Activated naive CD8-positive, alpha-beta T cell treated with anti-CD3 and anti-CD28 coated beads, Interleukin-2, amount 10 ng/mL, durations not matched to agents 7 days and 5 days (primary cell): Measurements from ENCODE around the gene STAC. TPM values are rescaled to one million over a fixed set of nuclear protein-coding genes. Genes with fewer than 3 reads are reported as not detected.
"Not testable (repeated sequence)": the region's sequence is repeated elsewhere in the genome, so short reads cannot be mapped to it uniquely, and the experiment has no call there.

ENCODE experiments used
- ATAC-seq: fragments of 150-1000 bp; cut with Tn5 transposase; one replicate; pipeline ENCODE4 v1.10.0; 2021; ENCODE audit warnings: low read depth, moderate library complexity
- POLR2A ChIA-PET: fragments of 350-600 bp; sonication (Branson Sonifier 250); formaldehyde crosslinking; loops from one replicate; lab custom pipeline; 2021; ENCODE audit warnings: antibody characterized with exemption; lab: Charles Lee
- DNase-seq: peaks from one replicate; pipeline ENCODE4 v3.0.0; 2021
- H3K27ac Mint-ChIP-seq: one replicate; pipeline ENCODE4 v1.8.0; 2022; ENCODE audit warnings: mild to moderate bottlenecking, mixed read lengths
- H3K27me3 Mint-ChIP-seq: one replicate; pipeline ENCODE4 v1.8.0; 2022; ENCODE audit warnings: mild to moderate bottlenecking, moderate library complexity, mixed read lengths
- H3K36me3 Mint-ChIP-seq: one replicate; pipeline ENCODE4 v1.8.0; 2021; ENCODE audit warnings: mild to moderate bottlenecking, mixed read lengths
- H3K4me1 Mint-ChIP-seq: one replicate; pipeline ENCODE4 v1.8.0; 2021; ENCODE audit warnings: mixed read lengths
- H3K4me3 Mint-ChIP-seq: one replicate; pipeline ENCODE4 v1.8.0; 2022; ENCODE audit warnings: mild to moderate bottlenecking, moderate library complexity, mixed read lengths
- H3K9me3 Mint-ChIP-seq: one replicate; pipeline ENCODE4 v1.8.0; 2021; ENCODE audit warnings: mixed read lengths
- total RNA-seq, 2 experiments: library from RNA; stranded (reverse); gene quantifications; one replicate each; pipeline ENCODE4 v1.2.3, GENCODE V29; 2021

Gene STAC
- total RNA-seq, 2 experiments from 2014 or later: not detected

DNA sequence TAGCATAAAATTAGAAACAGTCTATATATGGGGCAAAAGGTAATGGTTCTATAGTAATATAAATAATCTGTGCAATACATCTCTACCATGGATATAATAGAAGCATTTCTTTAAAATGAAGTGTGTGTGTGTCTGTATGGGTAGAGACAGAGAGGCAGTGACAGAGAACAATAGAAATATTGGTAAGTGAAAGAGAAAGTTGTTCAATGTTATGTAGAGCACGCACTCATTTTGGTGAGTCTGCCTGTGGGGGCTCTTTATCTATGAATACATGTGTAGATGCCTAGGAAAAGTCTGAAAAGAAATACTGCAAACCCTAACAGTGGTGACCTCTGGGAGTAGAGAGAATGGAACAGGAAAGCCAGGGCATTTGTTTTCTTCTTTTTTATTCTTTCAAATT lies 182.6 kb downstream of the STAC start:
- DNase-seq (no peak), ATAC-seq (no peak)
- H3K9me3 Mint-ChIP-seq: peaks cover 2% of the 10 kb centered on the region
- no peak overlapping the region for H3K27ac Mint-ChIP-seq
- H3K4me3 Mint-ChIP-seq: no peak overlapping the region
- H3K27me3 Mint-ChIP-seq: peaks cover 7% of the 10 kb centered on the region
- POLR2A ChIA-PET: no interaction called here
- no peaks in the 10 kb centered on the region for H3K4me1 Mint-ChIP-seq
- no peaks in the 10 kb centered on the region for H3K36me3 Mint-ChIP-seq

- peaks cover 6% of the 10 kb centered on the region for H3K9me3 Mint-ChIP-seq
- no peaks in the 10 kb centered on the region for H3K4me1 Mint-ChIP-seq
- POLR2A ChIA-PET: no interaction called here
- no peak overlapping the region for H3K4me3 Mint-ChIP-seq
- DNase-seq (no peak), ATAC-seq (no peak)
- H3K27ac Mint-ChIP-seq: no peak overlapping the region
- H3K36me3 Mint-ChIP-seq: peaks cover 2% of the 10 kb centered on the region
- H3K27me3 Mint-ChIP-seq: no peaks in the 10 kb centered on the region
Measured at GRCh38 chr3:36575241-36575640, 194.9 kb downstream of the STAC start.

- H3K4me3 Mint-ChIP-seq, ATAC-seq, H3K4me1 Mint-ChIP-seq, H3K36me3 Mint-ChIP-seq, H3K27me3 Mint-ChIP-seq, H3K27ac Mint-ChIP-seq, DNase-seq, POLR2A ChIA-PET, H3K9me3 Mint-ChIP-seq: not testable (repeated sequence)
Measured at GRCh38 chr3:36578418-36578817, 198.1 kb downstream of the STAC start.

- H3K27me3 Mint-ChIP-seq: no peaks in the 10 kb centered on the region
- no peak overlapping the region for H3K27ac Mint-ChIP-seq
- POLR2A ChIA-PET: no interaction called here
- no peaks in the 10 kb centered on the region for H3K4me1 Mint-ChIP-seq
- peaks cover 2% of the 10 kb centered on the region for H3K36me3 Mint-ChIP-seq
- ATAC-seq (no peak), DNase-seq (no peak)
- no peak overlapping the region for H3K4me3 Mint-ChIP-seq
- H3K9me3 Mint-ChIP-seq: peaks cover 7% of the 10 kb centered on the region
Measured at GRCh38 chr3:36579746-36580145, 199.4 kb downstream of the STAC start.

DNA sequence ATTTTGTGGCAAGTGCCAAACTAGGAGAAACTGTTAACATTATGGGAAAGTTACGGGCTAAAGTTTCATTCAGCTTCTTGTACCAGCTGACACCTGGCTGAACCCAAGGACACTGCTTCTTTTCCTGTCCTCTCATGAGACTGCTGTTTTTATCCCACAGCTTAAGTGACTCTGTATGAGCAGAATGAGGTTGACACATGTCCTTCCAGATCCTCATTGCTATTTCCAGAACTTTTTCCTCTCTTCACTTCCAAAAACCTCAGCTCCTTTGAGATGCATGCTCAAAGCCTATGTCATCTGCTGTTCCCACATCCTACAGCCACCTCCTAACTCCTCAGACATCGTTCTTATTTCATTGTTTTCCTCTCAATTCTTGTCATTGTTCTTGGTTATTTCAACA lies 200.4 kb downstream of the STAC start:
- Mint-ChIP-seq H3K27me3 (no peaks in the 10 kb centered on the region), H3K27ac (no peak overlapping the region), H3K4me1 (no peaks in the 10 kb centered on the region), H3K9me3 (peaks cover 7% of the 10 kb centered on the region), H3K4me3 (no peak overlapping the region), H3K36me3 (peaks cover 2% of the 10 kb centered on the region)
- DNase-seq: no peak
- POLR2A ChIA-PET: no interaction called here
- ATAC-seq: no peak

GRCh38 chr3:36591959-36592358 lies 211.7 kb downstream of the STAC start:
- ATAC-seq: no peak
- no peaks in the 10 kb centered on the region for H3K9me3 Mint-ChIP-seq
- no peak for DNase-seq
- POLR2A ChIA-PET: no interaction called here
- H3K27ac Mint-ChIP-seq: no peak overlapping the region
- no peaks in the 10 kb centered on the region for H3K4me1 Mint-ChIP-seq
- no peaks in the 10 kb centered on the region for H3K27me3 Mint-ChIP-seq
- no peaks in the 10 kb centered on the region for H3K36me3 Mint-ChIP-seq
- H3K4me3 Mint-ChIP-seq: no peak overlapping the region

DNA sequence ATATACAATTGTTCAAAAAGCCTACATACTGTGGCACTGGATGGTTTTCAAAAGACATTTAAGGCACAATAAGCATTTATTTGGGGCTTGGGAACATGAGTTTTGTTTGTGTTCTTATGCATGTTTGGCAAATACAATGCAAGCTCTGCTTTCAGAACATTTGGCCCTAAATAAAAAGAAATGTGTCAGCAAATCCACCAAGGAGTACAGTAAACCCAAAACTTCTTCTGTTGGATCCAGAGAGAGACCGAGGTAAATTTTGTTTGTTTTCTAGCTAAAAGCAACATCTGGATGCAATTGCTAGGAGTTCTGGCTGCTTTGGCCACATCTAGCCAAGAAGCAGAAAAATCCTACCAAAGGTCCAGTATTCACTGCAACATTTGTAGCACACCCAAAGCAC lies 215.2 kb downstream of the STAC start:
- Mint-ChIP-seq H3K27me3 (no peaks in the 10 kb centered on the region), H3K4me3 (no peak overlapping the region), H3K27ac (no peak overlapping the region), H3K9me3 (no peaks in the 10 kb centered on the region), H3K4me1 (no peaks in the 10 kb centered on the region), H3K36me3 (no peaks in the 10 kb centered on the region)
- POLR2A ChIA-PET: no interaction called here
- DNase-seq (no peak), ATAC-seq (no peak)

DNA sequence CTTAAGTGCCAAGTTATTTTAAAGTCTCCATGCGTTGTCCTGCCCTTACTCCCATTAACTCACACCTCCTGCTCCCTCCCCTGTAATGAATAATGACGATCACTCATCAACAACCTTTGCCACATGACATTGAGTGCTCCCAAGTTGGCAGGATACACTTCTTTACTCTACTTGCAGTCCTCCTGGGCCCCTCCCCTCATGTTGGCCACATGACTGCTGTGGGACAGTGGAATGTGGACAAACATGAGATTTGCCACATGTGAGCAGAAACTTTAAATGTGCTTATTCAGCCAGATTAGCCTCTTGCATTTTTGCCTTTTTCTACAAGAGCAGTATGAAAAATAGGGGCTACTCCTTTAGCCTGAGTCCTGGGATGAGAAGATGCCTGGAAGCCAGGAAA lies 216.1 kb downstream of the STAC start:
- Mint-ChIP-seq H3K4me3 (no peak overlapping the region), H3K36me3 (no peaks in the 10 kb centered on the region), H3K27ac (no peak overlapping the region), H3K4me1 (no peaks in the 10 kb centered on the region), H3K27me3 (no peaks in the 10 kb centered on the region), H3K9me3 (no peaks in the 10 kb centered on the region)
- ATAC-seq: no peak
- no peak for DNase-seq
- POLR2A ChIA-PET: no interaction called here

GRCh38 chr3:36597422-36597821 lies 217.1 kb downstream of the STAC start:
- Mint-ChIP-seq H3K36me3 (no peaks in the 10 kb centered on the region), H3K9me3 (no peaks in the 10 kb centered on the region), H3K27me3 (no peaks in the 10 kb centered on the region), H3K4me3 (no peak overlapping the region), H3K27ac (no peak overlapping the region), H3K4me1 (no peaks in the 10 kb centered on the region)
- no peak for ATAC-seq
- no peak for DNase-seq
- POLR2A ChIA-PET: no interaction called here
